Endothelial cell (in vitro differentiated cells): ENCODE data around the gene SH2D4B. TPM values are rescaled to one million over a fixed set of nuclear protein-coding genes. Genes with fewer than 3 reads are reported as not detected.
A peak's percentile ranks its signal among the peaks of the same experiment; 100 is the strongest.

Source experiments
- DNase-seq: peaks from one replicate; pipeline ENCODE4 v3.0.0; 2021; ENCODE audit warnings: low spot score
- H3K27ac Mint-ChIP-seq: one replicate; pipeline ENCODE4 v1.8.0; 2021; ENCODE audit warnings: mixed read lengths, inconsistent platforms; ENCODE audit not compliant: unreplicated experiment
- H3K27me3 Mint-ChIP-seq: one replicate; pipeline ENCODE4 v1.8.0; 2021; ENCODE audit warnings: mild to moderate bottlenecking, moderate library complexity, mixed read lengths, inconsistent platforms; ENCODE audit not compliant: unreplicated experiment
- H3K36me3 Mint-ChIP-seq: one replicate; pipeline ENCODE4 v1.8.0; 2021; ENCODE audit warnings: mild to moderate bottlenecking, low read depth, mixed read lengths, inconsistent platforms; ENCODE audit not compliant: unreplicated experiment
- H3K4me1 Mint-ChIP-seq: one replicate; pipeline ENCODE4 v1.8.0; 2021; ENCODE audit warnings: mild to moderate bottlenecking, mixed read lengths, inconsistent platforms; ENCODE audit not compliant: unreplicated experiment
- H3K4me3 Mint-ChIP-seq: one replicate; pipeline ENCODE4 v1.8.0; 2021; ENCODE audit warnings: mild to moderate bottlenecking, mixed read lengths, inconsistent platforms; ENCODE audit not compliant: unreplicated experiment
- H3K9me3 Mint-ChIP-seq: one replicate; pipeline ENCODE4 v1.8.0; 2021; ENCODE audit warnings: mixed read lengths, inconsistent platforms; ENCODE audit not compliant: unreplicated experiment
- CTCF ChIP-seq: fragments of 200-600 bp; sonication (generic); IDR thresholded peaks from one replicate; pipeline ENCODE4 v1.5.0; 2021; ENCODE audit warnings: antibody characterized with exemption; ENCODE audit not compliant: unreplicated experiment
- total RNA-seq: library from RNA; stranded (reverse); fragmentation: NEBNext Ultra II Directional; extraction: Animal tissue kit (Norgen Biotek cat#: 25700); gene quantifications from one replicate; pipeline ENCODE4 v1.2.1, GENCODE V29; 2021; ENCODE audit not compliant: unreplicated experiment

The SH2D4B gene
- total RNA-seq, 1 donor from 2014 or later: 0.23 TPM

GRCh38 chr10:80590585-80591125 is 53.0 kb downstream of the SH2D4B start:
- H3K36me3 Mint-ChIP-seq: peaks cover 7% of the 10 kb centered on the region

GRCh38 chr10:80596391-80597257 is 58.9 kb downstream of the SH2D4B start:
- H3K27ac Mint-ChIP-seq: no peak overlapping the region
- H3K9me3 Mint-ChIP-seq: no peaks in the 10 kb centered on the region
- peak; percentile 33 for DNase-seq
- peaks cover 2% of the 10 kb centered on the region for H3K27me3 Mint-ChIP-seq
- peak; percentile 88 for TF ChIP-seq CTCF
- no peaks in the 10 kb centered on the region for H3K4me1 Mint-ChIP-seq
- H3K4me3 Mint-ChIP-seq: no peak overlapping the region
- no peaks in the 10 kb centered on the region for H3K36me3 Mint-ChIP-seq

More at GRCh38 chr10:80590585-80591125, 53.0 kb downstream of the SH2D4B start:
- TF ChIP-seq CTCF: no peak
- Mint-ChIP-seq H3K27ac (no peak overlapping the region), H3K4me3 (no peak overlapping the region), H3K4me1 (no peaks in the 10 kb centered on the region), H3K9me3 (peaks cover 3% of the 10 kb centered on the region), H3K27me3 (peaks cover 2% of the 10 kb centered on the region)
- no peak for DNase-seq

- Mint-ChIP-seq H3K36me3 (no peaks in the 10 kb centered on the region), H3K4me3 (no peak overlapping the region), H3K4me1 (no peaks in the 10 kb centered on the region), H3K27me3 (peaks cover 6% of the 10 kb centered on the region), H3K9me3 (no peaks in the 10 kb centered on the region), H3K27ac (no peak overlapping the region)
- DNase-seq: no peak
- TF ChIP-seq CTCF: no peak
These were observed 60.5 kb downstream of the SH2D4B start for GRCh38 chr10:80598084-80598798.

GRCh38 chr10:80598951-80599350 is 61.2 kb downstream of the SH2D4B start:
- H3K9me3 Mint-ChIP-seq: no peaks in the 10 kb centered on the region
- no peak for DNase-seq
- H3K27ac Mint-ChIP-seq: no peak overlapping the region
- H3K27me3 Mint-ChIP-seq: peaks cover 6% of the 10 kb centered on the region
- no peak overlapping the region for H3K4me3 Mint-ChIP-seq
- no peaks in the 10 kb centered on the region for H3K36me3 Mint-ChIP-seq
- no peaks in the 10 kb centered on the region for H3K4me1 Mint-ChIP-seq
- no peak for TF ChIP-seq CTCF
